Testis (tissue), 2 donors: Measurements from ENCODE around the gene SPCS3.

Source experiments
- POLR2A ChIP-seq: fragments of 450-650 bp; IDR thresholded peaks from one replicate; pipeline ENCODE4 v1.6.1; 2017; ENCODE audit warnings: antibody characterized with exemption, mild to moderate bottlenecking, moderate library complexity
- TF ChIP-seq, protein P1 (sequence below), 3 experiments: fragments of 450-650 bp in 2 of 3; fragments of 200-600 bp in 1 of 3; sonication (generic) in 1 of 3; IDR thresholded peaks; one replicate each; pipeline ENCODE4 v1.5.1; 2016 to 2019; ENCODE audit warnings: antibody characterized with exemption in 3 of 3, mild to moderate bottlenecking in 2 of 3, moderate library complexity in 1 of 3

DNA sequence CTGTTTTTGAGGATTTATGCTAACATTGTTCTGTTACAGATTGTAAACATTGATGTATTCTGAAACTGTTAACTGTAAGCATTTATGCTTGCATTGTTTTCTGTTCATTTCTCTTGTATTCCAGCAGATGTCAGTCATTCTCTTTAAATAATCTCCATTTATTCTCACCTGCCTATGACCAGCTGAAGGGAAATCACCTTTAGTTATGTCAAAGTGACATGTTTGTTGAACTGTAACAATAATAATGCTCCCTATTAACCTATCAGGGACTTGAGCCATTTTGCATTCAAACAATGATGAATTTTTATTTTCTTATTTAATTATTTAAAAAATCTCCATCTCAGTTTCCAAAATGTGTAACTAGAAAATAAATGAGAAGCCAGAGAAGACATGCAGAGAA lies 58.0 kb downstream of the SPCS3 start:
- no peak for TF ChIP-seq POLR2A
- TF ChIP-seq, protein P1, sequence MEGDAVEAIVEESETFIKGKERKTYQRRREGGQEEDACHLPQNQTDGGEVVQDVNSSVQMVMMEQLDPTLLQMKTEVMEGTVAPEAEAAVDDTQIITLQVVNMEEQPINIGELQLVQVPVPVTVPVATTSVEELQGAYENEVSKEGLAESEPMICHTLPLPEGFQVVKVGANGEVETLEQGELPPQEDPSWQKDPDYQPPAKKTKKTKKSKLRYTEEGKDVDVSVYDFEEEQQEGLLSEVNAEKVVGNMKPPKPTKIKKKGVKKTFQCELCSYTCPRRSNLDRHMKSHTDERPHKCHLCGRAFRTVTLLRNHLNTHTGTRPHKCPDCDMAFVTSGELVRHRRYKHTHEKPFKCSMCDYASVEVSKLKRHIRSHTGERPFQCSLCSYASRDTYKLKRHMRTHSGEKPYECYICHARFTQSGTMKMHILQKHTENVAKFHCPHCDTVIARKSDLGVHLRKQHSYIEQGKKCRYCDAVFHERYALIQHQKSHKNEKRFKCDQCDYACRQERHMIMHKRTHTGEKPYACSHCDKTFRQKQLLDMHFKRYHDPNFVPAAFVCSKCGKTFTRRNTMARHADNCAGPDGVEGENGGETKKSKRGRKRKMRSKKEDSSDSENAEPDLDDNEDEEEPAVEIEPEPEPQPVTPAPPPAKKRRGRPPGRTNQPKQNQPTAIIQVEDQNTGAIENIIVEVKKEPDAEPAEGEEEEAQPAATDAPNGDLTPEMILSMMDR (IDR thresholded peaks at IDR 0.05), result peak in 2 of 3 experiments; percentile 18 to 33
